Measurements from ENCODE around the gene ZNF324.

GRCh38 chr19:58453743-58454142 is 13.1 kb upstream of the ZNF324 start:
- TF ChIP-seq EZH2phosphoT487 (IDR thresholded peaks at IDR 0.05; ENCODE audit: insufficient read depth, low read depth) (no peak), EZH2 (IDR thresholded peaks at IDR 0.05; ENCODE audit: insufficient read depth, poor library complexity, severe bottlenecking) (no peak)
